GM21529 (cell line): Measurements from ENCODE around the gene DOK3.
"Not testable (repeated sequence)": the region's sequence is repeated elsewhere in the genome, so short reads cannot be mapped to it uniquely, and the experiment has no call there.

ENCODE experiments used
- ATAC-seq: cut with Tn5 transposase; IDR thresholded peaks from one replicate; pipeline ENCODE4 v1.9.1; 2021; ENCODE audit not compliant: unreplicated experiment

The DOK3 gene

DNA sequence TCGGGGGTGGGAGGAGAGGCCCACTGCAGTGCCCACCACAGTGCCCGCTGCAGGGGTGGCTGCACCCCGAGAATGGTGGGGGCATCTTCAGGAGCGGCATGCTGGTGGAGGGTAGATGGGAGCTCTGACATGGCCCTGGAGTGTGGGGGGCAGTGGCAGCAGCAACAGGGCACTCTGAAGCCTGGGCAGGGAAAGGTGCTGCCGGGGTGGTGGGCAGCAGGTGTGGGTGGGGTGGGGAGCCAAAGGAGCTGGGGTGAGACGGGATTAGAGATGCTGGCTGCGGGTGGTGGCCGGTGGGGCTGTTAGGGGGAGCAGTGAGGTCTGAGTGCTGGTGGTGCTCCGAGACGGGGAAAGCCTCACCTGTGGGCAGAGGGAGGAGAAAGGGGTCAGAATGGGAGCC is 26.8 kb upstream of the DOK3 start:
- no peak for ATAC-seq

DNA sequence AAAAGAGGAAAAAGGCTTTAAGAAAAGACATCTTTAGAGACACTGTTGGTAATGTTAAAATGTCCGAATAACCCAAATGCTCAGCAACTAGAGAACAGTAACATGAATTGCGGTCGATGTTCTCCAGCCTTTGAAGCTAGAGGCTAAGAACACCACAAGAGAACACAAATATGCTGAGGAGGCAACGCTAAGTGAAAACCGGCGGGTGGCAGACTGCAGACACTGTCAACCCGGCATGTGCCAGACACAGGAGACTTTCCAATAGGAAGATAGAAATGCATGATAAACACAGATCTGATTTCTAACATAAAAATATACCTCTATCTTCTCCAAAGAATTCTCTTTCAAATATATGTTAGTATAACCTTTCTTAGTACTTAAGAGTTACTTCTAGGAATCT is 25.5 kb upstream of the DOK3 start:
- no peak for ATAC-seq

DNA sequence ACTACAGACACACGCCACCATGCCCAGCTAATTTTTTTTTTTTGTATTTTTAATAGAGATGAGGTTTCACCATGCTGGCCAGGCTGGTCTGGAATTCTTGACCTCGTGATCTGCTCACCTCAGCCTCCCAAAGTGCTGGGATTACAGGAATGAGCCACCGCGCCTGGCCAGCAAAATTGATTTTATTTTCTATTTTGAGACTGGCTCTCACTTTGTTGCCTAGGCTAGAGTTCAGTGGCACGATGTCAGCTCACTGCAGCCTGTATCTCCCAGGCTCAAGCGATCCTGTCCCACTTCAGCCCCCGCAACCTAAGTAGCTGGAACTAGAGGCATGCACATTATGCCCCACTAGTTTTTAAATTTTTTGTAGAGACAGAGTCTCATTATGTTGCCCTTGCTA is 24.8 kb upstream of the DOK3 start:
- not testable (repeated sequence) for ATAC-seq

DNA sequence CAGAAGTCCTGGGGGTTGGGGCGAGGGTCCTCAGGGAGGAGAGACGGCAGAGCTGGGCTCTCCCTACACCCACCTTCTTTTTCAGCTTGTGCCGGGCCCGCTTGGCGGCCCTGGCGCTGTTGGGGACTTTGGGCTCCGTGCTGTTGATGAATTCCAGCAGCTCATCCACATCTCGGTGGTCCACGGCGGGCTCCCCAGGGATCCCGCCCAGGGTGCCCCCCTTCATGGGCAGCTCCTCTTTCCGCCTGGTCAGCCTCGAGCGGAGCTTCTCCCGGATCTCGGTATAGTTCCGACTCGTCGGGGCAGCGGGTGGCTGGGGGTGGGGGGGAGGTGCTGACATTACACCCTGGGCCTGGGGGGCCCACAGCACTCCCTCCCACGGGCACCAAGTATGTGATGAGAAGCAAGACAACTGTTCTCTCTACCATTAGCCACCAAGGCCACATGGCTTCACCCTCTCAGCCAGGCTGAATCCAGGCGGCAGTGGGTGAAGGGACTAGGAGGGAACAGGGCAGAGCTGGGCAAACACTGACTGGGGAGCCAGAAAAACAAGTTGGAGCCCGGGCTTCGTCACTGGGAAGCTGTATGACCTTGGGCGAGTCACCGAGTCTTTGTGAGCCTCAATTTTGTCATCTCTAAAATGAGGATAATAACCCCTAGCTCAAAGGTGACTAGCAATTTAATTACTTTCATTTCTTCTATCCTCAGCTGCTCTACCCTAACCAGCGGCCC is 21.7 kb upstream of the DOK3 start:
- no peak for ATAC-seq

DNA sequence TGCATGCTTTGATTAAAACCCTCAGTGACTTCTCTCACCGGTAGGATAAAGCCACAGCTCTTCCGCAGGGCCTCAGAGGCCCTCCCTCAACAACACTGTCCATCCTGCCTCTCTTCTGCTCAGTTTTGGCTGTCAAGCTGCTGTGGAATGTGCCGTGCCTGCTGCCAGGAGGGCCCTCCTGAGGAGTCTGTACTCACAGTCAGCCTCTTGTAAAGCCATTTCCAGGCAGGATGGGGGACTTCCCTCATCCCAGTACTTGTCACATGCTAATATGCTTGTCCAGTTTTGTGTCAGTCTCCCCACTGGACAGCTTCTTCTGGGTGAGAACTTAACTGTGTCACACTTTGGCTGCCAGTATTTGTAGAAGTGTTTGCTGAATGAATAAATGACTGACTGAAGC is 21.0 kb upstream of the DOK3 start:
- no peak for ATAC-seq

DNA sequence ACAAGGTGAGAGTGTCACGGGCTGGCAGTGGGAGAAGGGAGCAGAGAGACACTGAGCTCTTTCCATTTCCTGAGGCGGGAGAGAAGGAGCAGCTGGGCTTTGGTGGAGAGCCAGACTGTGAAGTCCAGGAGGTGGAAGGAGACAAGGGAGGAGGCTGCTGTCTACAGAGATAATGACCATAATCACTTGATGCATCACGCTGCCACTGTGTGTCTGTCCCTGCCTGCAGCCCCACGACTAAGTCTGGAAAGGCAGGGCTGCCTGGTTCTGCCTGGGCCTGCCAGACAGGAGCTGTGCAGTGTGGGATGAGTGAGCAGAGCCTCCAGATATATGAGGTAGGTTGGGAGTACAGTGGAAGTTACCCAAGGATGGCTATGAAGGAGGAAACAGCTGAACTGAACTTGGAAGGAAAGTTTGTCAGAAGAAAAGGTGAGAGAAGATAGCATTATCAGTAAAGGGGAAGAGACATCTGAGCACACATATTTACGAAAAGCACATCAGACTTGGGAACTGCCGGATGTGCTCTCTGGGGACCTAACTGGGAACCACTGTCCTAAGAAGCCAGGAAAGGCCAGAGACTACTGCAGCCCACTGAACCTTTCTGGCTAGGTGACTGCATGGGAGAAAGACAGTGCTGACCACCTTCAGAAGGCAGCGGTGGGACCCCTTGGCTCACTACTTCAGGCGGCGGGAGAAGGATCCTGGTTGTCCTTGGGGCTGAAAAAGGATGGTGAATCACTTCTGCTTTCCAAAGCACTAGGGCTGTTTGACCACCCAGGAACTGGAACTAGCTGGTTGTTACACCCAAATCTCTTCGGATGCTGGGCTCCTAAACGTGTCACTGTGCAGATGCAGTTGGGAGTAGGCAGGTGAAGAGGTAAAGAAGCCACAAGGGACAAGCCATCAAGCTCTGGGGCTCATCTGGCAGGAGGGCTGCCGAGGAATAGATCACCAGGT is 19.9 kb upstream of the DOK3 start:
- no peak for ATAC-seq

DNA sequence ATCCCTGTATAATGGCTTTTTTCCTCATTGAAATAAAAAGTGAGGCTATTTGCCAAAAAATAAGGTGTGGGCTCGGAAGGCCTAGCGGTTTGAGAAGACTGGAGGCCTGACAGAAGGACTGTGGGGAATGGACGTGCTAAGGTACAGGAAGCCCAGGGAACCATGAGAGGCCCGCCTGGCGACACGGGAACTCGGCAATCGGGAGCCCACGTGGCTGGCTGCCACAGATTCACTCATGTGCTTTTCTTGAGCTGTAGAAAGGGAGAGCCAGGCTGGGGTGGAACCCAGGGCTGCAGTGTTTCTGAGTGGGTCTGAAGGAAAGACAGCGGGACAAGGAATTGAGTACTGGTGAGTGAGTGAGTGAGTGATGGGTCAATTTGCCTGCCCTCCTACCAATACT is 19.0 kb upstream of the DOK3 start:
- no peak for ATAC-seq

DNA sequence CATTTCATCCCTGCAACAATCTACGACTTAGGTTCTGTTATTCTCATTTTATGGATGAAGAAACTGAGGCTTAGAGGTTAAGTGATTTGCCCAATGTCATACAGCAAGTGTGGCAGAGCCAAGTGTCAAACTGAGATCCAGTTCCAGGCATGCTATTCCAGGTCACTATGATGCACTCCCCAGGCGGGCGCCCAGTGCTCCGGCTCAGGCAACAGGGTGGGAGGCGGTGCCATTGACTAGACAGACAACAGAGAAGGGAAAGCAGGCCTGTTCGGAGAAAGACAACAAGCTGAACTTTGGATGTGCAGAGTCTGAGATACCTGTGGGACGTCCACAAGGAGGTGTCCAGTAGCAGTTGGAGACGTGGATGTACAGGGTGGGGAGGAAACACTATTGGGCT is 18.0 kb upstream of the DOK3 start:
- ATAC-seq = no peak

DNA sequence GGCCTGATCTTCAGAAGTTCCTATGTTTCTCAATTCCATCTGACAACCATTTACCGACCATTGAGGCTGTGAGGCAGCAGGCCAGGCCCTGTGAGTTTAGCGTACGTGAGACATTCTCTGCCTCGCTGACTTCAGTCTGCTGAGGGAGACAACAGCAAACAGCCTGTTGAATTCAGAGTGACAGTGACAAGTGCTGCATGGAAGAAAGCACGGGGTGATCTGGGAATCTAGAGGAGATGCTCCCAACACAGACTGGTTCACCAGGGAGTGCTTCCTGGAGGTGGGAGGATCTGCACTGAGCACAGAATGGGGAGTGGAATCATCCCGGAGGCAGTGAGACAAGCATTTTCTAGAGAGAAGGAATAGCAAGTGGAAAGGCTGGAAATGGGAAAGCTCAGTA is 17.2 kb upstream of the DOK3 start:
- ATAC-seq = no peak

DNA sequence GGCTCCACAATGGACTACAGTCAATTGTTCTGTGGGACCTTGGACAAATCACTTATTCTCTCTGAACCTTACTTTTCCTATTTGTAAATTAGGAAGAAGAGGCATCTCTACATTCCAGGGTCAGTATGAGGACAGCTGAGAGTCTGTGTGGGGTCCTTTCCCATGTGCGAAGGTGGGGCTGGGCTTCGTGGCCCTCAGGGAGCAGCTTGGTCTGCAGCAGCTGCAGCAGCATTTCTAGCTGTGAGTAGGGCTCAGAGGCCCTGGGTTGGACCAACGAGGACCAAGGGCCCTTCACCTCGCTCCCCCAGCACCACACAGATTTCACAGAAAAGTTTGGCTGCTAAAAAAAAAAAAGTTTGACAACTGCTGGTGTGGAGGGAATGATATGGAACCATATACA is 16.6 kb upstream of the DOK3 start:
- ATAC-seq = no peak

DNA sequence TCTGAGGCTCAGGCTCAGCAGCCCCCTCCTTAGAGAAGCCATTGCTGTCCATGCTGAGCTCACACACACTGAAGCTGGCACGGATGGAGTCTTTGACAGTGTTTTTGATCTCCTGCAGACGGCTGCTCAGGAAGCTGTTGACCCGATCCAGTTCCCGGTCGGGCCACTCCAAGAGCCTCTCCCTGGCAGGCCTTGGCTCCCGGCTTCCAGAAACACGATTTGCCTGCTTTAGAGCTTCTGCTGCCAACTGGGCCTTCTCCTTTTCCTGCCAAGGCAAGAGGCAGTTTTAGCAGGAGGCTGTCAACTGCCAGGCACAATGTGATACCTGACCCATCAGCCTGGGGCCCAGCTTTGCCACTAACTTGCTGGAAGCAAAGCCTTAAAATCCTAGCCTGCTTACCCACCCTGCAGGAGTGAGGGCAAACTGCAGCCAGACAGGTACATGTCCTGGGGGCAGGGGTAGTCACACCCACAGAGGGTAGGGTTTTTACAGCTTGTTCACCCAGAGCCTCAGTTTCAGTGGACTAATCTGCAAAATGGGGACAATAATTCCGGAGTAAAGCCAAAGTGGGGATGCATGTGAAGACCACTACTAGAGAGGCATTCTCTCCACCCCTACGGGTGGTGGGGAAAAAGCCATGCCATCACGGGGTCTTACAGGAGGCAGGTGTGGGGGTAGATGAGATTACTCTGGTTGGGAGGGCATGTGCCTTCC is 15.5 kb upstream of the DOK3 start:
- no peak for ATAC-seq

DNA sequence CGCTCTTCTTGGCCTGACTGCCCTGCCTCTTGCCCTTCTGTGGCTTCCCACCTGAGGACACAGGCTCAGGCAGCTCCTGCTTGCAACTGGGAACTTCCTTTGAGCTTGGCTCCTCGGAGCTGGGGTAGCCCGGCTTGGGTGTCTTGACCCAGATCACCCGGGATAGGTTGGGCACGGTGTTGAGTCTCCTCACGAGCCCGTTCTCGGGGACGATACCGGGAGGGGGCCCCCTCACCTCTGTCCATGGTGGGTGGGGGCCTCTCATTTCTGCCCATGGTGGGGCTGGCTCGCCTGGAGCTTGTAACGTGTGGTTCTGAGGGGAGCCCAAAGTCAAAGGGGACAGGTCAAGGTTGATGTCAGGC is 14.9 kb upstream of the DOK3 start:
- ATAC-seq = no peak

DNA sequence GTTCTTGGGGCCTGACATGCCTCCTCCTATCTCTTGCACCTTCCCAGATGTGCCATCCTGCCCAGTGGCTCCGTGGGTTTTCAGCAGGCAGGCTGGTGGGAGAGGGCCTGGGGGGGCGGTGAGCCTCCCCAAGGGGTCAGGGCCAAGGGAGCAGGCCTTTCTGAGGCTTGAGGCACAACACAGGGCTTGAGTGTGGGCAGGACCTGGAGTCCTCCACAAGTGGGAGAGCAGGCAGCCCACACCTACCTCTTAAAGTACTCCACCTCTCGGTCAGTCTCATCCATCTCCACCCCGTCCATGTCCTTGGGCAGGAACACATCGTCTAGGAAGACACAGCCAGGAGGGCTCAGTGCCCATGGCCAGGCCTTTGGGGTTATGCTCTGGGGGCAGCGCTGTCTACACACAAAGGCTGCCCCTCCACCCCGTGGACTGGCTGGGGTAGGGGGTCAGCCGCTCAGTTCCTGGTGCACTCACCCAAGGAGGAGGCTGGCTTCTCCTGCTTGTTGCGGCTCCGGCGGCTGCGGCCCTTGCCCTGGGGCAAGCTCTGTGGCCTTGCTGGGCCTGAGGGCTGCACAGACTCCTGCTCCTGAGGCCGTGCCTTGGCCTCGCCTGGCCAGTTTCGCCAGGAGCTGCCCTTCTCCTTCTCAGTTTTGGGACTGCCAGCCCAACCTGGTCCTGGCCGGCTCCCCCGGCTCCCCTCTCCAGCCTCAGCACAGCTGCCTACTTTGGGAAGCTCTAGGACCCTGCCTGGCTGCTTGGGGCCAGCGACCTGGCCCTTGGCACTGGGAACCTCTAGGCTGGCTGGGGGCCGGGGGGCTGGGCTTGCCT is 14.3 kb upstream of the DOK3 start:
- ATAC-seq = no peak

DNA sequence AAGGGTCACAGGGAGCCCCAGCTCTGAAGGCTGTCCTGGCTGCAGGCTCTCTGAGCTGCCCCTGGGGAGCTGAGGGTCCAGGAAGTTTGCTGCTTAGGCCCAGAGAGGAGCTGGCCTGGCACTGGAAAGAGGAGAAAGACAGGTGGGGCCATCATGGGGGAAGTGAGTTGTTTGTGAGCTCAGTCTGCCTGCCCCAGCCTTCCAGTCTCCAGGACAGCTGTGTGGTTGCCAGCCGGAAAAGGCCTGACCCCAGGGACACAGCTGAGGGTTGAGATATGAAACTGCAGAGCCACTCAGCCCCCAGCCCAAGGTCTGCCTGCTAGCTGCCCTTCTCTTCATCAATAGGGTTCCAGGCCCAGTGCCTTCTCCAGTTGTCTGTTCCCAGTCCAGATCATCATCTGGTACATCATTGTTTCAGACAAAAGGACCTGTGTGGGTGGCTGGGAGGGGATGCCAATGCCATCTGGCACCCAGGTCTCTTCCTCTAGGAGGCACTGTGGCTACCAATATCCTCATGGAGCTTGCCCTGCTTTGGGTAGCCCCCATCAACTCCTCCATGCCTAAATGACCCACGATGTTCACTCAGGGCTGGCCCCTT is 11.4 kb upstream of the DOK3 start:
- ATAC-seq = no peak

DNA sequence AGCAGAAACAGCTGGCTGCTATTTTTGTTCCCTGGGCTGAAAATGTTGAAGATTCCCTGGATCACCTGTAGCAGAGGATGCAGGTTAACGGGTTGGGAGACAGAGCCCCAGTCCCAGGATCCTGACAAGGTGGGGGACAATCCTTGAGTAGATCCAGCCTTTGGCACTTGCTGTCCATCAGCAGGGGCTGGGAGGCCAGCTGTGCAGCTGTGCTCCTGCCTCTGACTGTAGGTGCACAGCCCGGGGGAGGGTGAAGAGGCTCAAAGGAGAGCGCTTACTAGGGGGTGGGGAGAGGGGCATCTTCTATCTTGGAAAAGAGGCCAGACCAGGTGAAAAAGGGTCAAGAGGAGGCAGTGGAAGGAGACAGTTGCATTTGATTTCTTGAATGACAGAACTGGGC is 10.6 kb upstream of the DOK3 start:
- ATAC-seq = no peak

DNA sequence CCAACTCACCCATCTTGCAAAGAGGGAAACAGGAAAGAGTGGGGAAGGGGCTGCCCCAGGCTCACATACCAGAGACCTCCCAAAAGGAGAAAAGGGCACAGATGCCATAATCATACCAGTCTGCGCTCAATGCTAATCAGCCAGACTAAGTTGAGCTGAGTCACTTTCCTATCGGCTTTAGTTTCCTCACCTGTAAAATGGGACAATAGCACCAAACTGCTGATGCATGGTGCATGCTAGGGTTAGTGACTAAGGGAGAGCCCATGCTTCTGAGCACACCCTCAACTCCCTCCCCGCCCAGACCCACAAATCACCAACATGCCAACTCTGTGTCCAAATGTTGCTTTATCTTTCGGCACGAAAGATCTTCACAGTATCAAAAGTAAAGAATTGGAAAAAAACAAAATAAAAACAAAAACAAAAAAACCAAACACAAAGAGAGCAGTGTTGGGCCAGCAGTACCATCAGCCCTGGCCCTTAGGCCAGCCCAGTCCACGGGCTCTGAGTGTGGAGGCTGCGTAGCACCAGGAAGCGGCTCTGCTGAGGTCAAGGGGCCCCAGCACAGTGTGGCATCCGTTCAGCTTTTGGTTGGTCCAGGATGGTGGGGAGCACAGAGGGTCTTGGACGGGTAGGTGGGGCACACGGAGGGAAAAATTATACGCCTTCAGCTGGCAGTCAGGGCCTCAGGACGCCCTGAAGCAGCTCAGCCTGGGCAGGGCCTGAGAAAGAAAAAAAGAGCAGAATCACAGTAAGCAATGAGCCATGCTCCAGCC is 10.0 kb upstream of the DOK3 start:
- no peak for ATAC-seq

DNA sequence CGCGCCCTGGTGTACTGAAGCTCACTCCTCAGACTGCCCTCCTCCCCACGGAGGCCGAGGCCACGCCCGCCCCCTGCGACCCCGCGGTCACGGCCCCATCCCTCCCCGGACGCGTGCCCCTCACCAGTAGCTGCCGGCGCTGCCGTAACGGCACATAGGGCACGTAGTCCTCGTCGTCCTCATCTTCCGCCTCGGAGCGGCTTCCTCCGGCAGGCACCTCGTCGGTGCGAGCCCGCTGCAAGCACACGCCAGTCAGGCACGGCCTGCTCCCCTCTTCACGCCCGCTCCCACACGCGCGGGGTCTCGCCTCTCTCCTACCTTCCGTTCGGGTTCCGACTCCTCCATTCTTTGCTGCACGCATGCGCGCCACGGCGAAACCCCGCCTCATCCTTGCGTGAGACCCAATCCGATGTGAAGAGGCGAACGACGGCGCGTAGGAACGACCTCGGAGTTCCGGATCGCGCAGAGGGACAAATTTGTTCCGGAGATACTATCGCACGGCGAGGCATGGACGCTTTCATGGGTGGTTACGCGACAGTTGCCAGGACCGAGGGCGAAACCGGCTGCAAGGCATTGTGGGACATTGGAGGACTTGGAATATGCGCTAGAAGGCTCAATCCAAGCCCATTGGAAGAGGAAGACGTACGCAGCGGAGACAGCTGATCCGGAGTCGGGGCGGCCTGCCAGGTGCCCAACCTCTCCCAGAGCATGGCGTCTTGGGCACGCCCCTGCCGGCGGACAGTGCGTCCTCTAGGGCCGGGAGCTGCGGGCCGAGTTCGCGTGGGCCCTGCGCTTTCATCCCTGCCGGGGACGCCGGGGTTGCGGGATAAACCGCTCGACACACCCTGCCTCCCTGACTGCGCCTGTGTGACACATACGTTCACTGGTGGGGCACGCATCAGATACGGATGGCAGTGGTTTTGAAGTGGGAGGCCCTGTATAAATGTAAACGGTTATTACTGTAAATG is 7.3 kb upstream of the DOK3 start, which contains the start of gene DDX41:
TSS of gene DDX41 (minus strand) at position 361 of the 968 bp plus-strand sequence. CDS start at position 345, 16 bp downstream.
- ATAC-seq = peak; percentile 87

DNA sequence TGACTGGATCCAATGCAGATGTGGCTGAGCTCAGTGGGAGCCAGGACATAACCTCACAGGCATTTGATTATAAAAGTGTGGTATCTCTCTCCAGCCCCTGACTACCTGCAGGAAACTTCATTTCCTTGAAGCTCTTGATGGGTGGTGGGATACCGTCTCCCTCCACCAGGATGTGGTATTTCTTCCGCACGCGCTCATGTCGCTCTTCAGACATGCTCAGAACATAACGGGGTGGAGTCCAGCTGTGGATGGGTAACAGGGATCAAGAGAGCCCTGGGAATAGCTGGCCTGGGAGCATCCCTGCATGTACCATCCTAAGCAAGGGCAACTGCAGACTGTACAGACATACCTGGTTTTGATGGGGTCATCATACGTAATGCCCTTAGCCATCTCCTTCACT is 6.0 kb upstream of the DOK3 start:
- no peak for ATAC-seq
